ENCODE data around the gene ROBO2. TPM values are rescaled to one million over a fixed set of nuclear protein-coding genes. Genes with fewer than 3 reads are reported as not detected.

The ROBO2 gene
- total and polyA plus RNA-seq, 5 donors = 0.05 to 2.1 (median 0.39) TPM; not detected in 1

GRCh38 chr3:77236118-77236517 lies 196.2 kb downstream of the ROBO2 start:
- no peak for ATAC-seq
- no peak for DNase-seq
- H3K27me3 ChIP-seq (ENCODE audit: control insufficient read depth, insufficient read depth) = no peaks in the 10 kb centered on the region
- no peaks in the 10 kb centered on the region for H3K4me1 ChIP-seq (ENCODE audit: control insufficient read depth, insufficient read depth, low read length)
- whole genome bisulfite sequencing = 37% methylated on average over 7 of the region's 7 CpGs
- no peak overlapping the region for H3K4me3 ChIP-seq (ENCODE audit: low read length)
- no peak overlapping the region for H3K27ac ChIP-seq (ENCODE audit: low read length)
- H3K9me3 ChIP-seq (ENCODE audit: control insufficient read depth, low read length) = no peaks in the 10 kb centered on the region
- intact Hi-C loops (cut with DNase I) = no loop called here

GRCh38 chr3:77240072-77240650 lies 200.3 kb downstream of the ROBO2 start:
- Histone ChIP-seq H3K4me1 (ENCODE audit: control insufficient read depth, insufficient read depth, low read length) (no peaks in the 10 kb centered on the region), H3K9me3 (ENCODE audit: control insufficient read depth, low read length) (no peaks in the 10 kb centered on the region), H3K27me3 (ENCODE audit: control insufficient read depth, insufficient read depth) (no peaks in the 10 kb centered on the region), H3K4me3 (ENCODE audit: low read length) (no peak overlapping the region), H3K27ac (ENCODE audit: low read length) (no peak overlapping the region)
- 96% methylated on average over 40 of the region's 40 CpGs for WGBS
- DNase-seq (peak in 1 of 3 donors; percentile 36), ATAC-seq (no peak)
- intact Hi-C loops (cut with DNase I) = no loop called here

GRCh38 chr3:77242371-77242770 lies 202.5 kb downstream of the ROBO2 start:
- ATAC-seq (no peak), DNase-seq (no peak)
- no peaks in the 10 kb centered on the region for H3K4me1 ChIP-seq (ENCODE audit: control insufficient read depth, insufficient read depth, low read length)
- no peaks in the 10 kb centered on the region for H3K9me3 ChIP-seq (ENCODE audit: control insufficient read depth, low read length)
- 63% methylated on average over 2 of the region's 2 CpGs for WGBS
- H3K27ac ChIP-seq (ENCODE audit: low read length) = no peak overlapping the region
- no peak overlapping the region for H3K4me3 ChIP-seq (ENCODE audit: low read length)
- H3K27me3 ChIP-seq (ENCODE audit: control insufficient read depth, insufficient read depth) = no peaks in the 10 kb centered on the region
- intact Hi-C loops (cut with DNase I) = no loop called here

- Histone ChIP-seq H3K9me3 (ENCODE audit: control insufficient read depth, low read length) (no peaks in the 10 kb centered on the region), H3K27ac (ENCODE audit: low read length) (no peak overlapping the region), H3K4me3 (ENCODE audit: low read length) (no peak overlapping the region), H3K4me1 (ENCODE audit: control insufficient read depth, insufficient read depth, low read length) (no peaks in the 10 kb centered on the region), H3K27me3 (ENCODE audit: control insufficient read depth, insufficient read depth) (no peaks in the 10 kb centered on the region)
- DNase-seq (no peak), ATAC-seq (no peak)
- intact Hi-C loops (cut with DNase I) = no loop called here
- 77% methylated on average over 3 of the region's 3 CpGs for WGBS
Observed at GRCh38 chr3:77244981-77245380, 205.1 kb downstream of the ROBO2 start.

GRCh38 chr3:77247061-77247460 lies 207.2 kb downstream of the ROBO2 start:
- peak; percentile 60 to 77 for ATAC-seq
- intact Hi-C loops (cut with DNase I) = no loop called here
- H3K9me3 ChIP-seq (ENCODE audit: control insufficient read depth, low read length) = no peaks in the 10 kb centered on the region
- no peak overlapping the region for H3K27ac ChIP-seq (ENCODE audit: low read length)
- no peaks in the 10 kb centered on the region for H3K4me1 ChIP-seq (ENCODE audit: control insufficient read depth, insufficient read depth, low read length)
- DNase-seq = no peak
- 34% methylated on average over 6 of the region's 6 CpGs for WGBS
- H3K4me3 ChIP-seq (ENCODE audit: low read length) = no peak overlapping the region
- no peaks in the 10 kb centered on the region for H3K27me3 ChIP-seq (ENCODE audit: control insufficient read depth, insufficient read depth)

- Histone ChIP-seq H3K27me3 (ENCODE audit: control insufficient read depth, insufficient read depth) (no peaks in the 10 kb centered on the region), H3K4me1 (ENCODE audit: control insufficient read depth, insufficient read depth, low read length) (no peaks in the 10 kb centered on the region), H3K9me3 (ENCODE audit: control insufficient read depth, low read length) (no peaks in the 10 kb centered on the region), H3K27ac (ENCODE audit: low read length) (no peak overlapping the region), H3K4me3 (ENCODE audit: low read length) (no peak overlapping the region)
- intact Hi-C loops (cut with DNase I) = no loop called here
- 70% methylated on average over 7 of the region's 7 CpGs for WGBS
- DNase-seq = peak in 1 of 3 donors; percentile 16
- no peak for ATAC-seq
Observed at GRCh38 chr3:77247817-77248216, 207.9 kb downstream of the ROBO2 start.

DNA sequence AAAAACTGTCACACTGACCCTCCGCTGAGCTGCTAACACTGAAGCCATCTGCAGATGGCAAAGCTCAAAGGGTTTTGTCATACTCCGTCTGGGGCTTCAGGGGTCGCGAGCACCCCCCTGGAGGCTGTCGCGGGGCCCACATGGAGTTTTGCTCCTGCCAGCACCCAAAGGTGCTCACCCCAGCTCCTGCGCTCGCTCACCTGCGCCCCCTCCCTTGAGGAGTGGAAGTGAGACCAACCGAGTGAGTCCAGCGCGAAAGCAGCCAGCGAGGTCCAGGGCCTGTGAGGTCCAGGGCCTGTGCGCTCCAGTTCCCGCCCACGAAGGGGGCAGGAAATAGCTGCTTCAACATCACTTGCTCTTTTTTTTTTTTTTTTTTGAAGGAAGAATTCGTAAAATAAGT lies 208.5 kb downstream of the ROBO2 start:
- Histone ChIP-seq H3K27ac (ENCODE audit: low read length) (no peak overlapping the region), H3K4me1 (ENCODE audit: control insufficient read depth, insufficient read depth, low read length) (no peaks in the 10 kb centered on the region), H3K27me3 (ENCODE audit: control insufficient read depth, insufficient read depth) (no peaks in the 10 kb centered on the region), H3K9me3 (ENCODE audit: control insufficient read depth, low read length) (no peaks in the 10 kb centered on the region), H3K4me3 (ENCODE audit: low read length) (no peak overlapping the region)
- intact Hi-C loops (cut with DNase I) = no loop called here
- 89% methylated on average over 17 of the region's 17 CpGs for WGBS
- DNase-seq (peak in 1 of 3 donors; percentile 40), ATAC-seq (no peak)

GRCh38 chr3:77251136-77251535 lies 211.2 kb downstream of the ROBO2 start:
- Histone ChIP-seq H3K4me3 (ENCODE audit: low read length) (no peak overlapping the region), H3K27ac (ENCODE audit: low read length) (no peak overlapping the region), H3K27me3 (ENCODE audit: control insufficient read depth, insufficient read depth) (no peaks in the 10 kb centered on the region), H3K4me1 (ENCODE audit: control insufficient read depth, insufficient read depth, low read length) (no peaks in the 10 kb centered on the region), H3K9me3 (ENCODE audit: control insufficient read depth, low read length) (no peaks in the 10 kb centered on the region)
- intact Hi-C loops (cut with DNase I) = loop anchor here in 1 of 4 donors (5.0 kb wide), 1 partner anchor 214 kb away; no protein-coding TSS in a partner anchor
- 63% methylated on average over 7 of the region's 7 CpGs for WGBS
- no peak for DNase-seq
- ATAC-seq = no peak

DNA sequence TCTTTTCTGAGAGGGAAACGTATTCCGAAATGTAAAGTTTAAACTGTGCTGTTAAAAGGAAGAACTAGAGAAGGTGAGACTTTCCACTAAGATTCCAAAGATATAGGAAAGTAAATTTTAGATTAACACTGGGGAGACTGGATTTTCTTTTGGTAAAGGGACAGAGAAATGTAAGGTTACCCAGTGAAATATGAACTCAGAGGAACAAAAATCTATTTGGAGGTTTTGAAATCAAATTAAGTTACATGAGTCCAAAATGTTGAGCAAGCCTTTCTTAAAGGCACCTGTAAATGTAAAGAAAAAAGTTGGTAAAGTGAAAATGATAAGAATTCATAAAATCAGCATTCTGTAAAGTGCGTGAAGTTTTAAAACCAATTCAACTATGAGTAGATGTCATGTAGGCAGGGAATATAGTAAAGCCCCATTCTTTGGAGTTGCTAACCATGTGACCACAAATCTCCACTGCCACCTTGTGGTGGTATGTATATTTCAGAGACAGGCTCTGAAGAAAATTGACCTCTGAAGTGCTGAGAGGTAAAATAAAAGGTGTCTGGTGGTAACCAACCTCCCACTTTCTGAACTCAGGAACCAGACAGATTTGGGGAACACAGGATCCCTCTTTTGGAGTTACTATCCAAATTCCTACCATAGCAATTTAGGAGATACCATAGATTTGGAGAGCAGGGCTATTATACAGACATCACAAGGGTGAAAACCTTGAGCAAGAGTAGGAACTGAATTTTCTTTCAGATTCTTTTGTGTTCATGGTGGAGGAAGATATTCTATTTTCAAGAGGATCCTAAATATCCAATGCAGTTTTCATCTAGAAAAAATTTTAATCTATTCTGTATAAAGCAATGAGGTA lies 215.3 kb downstream of the ROBO2 start:
- no peak overlapping the region for H3K27ac ChIP-seq (ENCODE audit: low read length)
- no peak overlapping the region for H3K4me3 ChIP-seq (ENCODE audit: low read length)
- 67% methylated on average over 3 of the region's 3 CpGs for WGBS
- H3K4me1 ChIP-seq (ENCODE audit: control insufficient read depth, insufficient read depth, low read length) = no peaks in the 10 kb centered on the region
- no peaks in the 10 kb centered on the region for H3K27me3 ChIP-seq (ENCODE audit: control insufficient read depth, insufficient read depth)
- no peaks in the 10 kb centered on the region for H3K9me3 ChIP-seq (ENCODE audit: control insufficient read depth, low read length)
- intact Hi-C loops (cut with DNase I) = loop anchor here (2.0 to 5.0 kb wide), 3 partner anchors 213 to 218 kb away; partner anchors contain the start of gene ROBO2 (in 1 of the 4)
- ATAC-seq = peak; percentile 59 to 65
- no peak for DNase-seq

GRCh38 chr3:77256584-77257503 lies 216.9 kb downstream of the ROBO2 start:
- H3K4me1 ChIP-seq (ENCODE audit: control insufficient read depth, insufficient read depth, low read length) = no peaks in the 10 kb centered on the region
- no peak overlapping the region for H3K4me3 ChIP-seq (ENCODE audit: low read length)
- WGBS = 53% methylated on average over 9 of the region's 9 CpGs
- H3K9me3 ChIP-seq (ENCODE audit: control insufficient read depth, low read length) = no peaks in the 10 kb centered on the region
- no peak for DNase-seq
- no peak for ATAC-seq
- intact Hi-C loops (cut with DNase I) = loop anchor here in 1 of 4 donors (5.0 kb wide), 1 partner anchor 215 kb away; the partner anchor contains the start of gene ROBO2
- H3K27ac ChIP-seq (ENCODE audit: low read length) = no peak overlapping the region
- no peaks in the 10 kb centered on the region for H3K27me3 ChIP-seq (ENCODE audit: control insufficient read depth, insufficient read depth)

Measured in right cardiac atrium (tissue), 5 donors.